Thyroid gland (tissue), 4 donors: ENCODE data around the gene FAM3D.

ENCODE experiments used
- CTCF ChIP-seq, 6 experiments: fragments of 200-600 bp in 3 of 6; fragments of 450-650 bp in 3 of 6; sonication (generic) in 3 of 6; IDR thresholded peaks; one replicate each; pipeline ENCODE4 v1.5.1; 2016 to 2019; ENCODE audit warnings: antibody characterized with exemption in 6 of 6, mild to moderate bottlenecking in 2 of 6, inconsistent platforms in 1 of 6, moderate library complexity in 1 of 6
- POLR2A ChIP-seq, 2 donors: fragments of 450-650 bp; IDR thresholded peaks; one replicate each; pipeline ENCODE4 v1.6.1; 2017; ENCODE audit warnings: antibody characterized with exemption in 2 of 2, mild to moderate bottlenecking in 2 of 2, moderate library complexity in 1 of 2

GRCh38 chr3:58681863-58682262, 15.3 kb upstream of the FAM3D start:
- TF ChIP-seq CTCF (IDR thresholded peaks at IDR 0.05) (no peak), POLR2A (IDR thresholded peaks at IDR 0.05) (no peak)
